GM18499 (cell line): ENCODE results near the gene CRISP3.
"Not testable (repeated sequence)": the region's sequence is repeated elsewhere in the genome, so short reads cannot be mapped to it uniquely, and the experiment has no call there.

Source experiments
- ATAC-seq: cut with Tn5 transposase; IDR thresholded peaks from one replicate; pipeline ENCODE4 v1.9.1; 2021; ENCODE audit warnings: moderate number of reproducible peaks; ENCODE audit not compliant: insufficient read depth, unreplicated experiment

Gene CRISP3

GRCh38 chr6:49744259-49744658 is at the start of gene CRISP3:
CRISP3 (minus strand) TSS chr6:49744388; CDS start chr6:49744367, 21 bp downstream.
- no peak for ATAC-seq

GRCh38 chr6:49790341-49790740 is 46.2 kb upstream of the CRISP3 start:
- no peak for ATAC-seq

- no peak for ATAC-seq
These were observed 43.0 kb upstream of the CRISP3 start, which contains the start of gene PGK2 for GRCh38 chr6:49787176-49787575. PGK2 (minus strand) TSS chr6:49787285; CDS start chr6:49787187, 98 bp downstream.

GRCh38 chr6:49784272-49784671 is 40.1 kb upstream of the CRISP3 start:
- no peak for ATAC-seq

- no peak for ATAC-seq
These were observed 38.5 kb upstream of the CRISP3 start for GRCh38 chr6:49782725-49783124.

- ATAC-seq, result no peak
These were observed 38.1 kb upstream of the CRISP3 start for GRCh38 chr6:49782293-49782692.

GRCh38 chr6:49776444-49776843 is 32.3 kb upstream of the CRISP3 start:
- ATAC-seq, result no peak

- no peak for ATAC-seq
These were observed 30.9 kb upstream of the CRISP3 start for GRCh38 chr6:49775043-49775442.

- no peak for ATAC-seq
These were observed 28.1 kb upstream of the CRISP3 start for GRCh38 chr6:49772285-49772684.

GRCh38 chr6:49766762-49767161 is 22.6 kb upstream of the CRISP3 start:
- no peak for ATAC-seq

- ATAC-seq, result no peak
These were observed 20.5 kb upstream of the CRISP3 start for GRCh38 chr6:49764571-49765236.

- ATAC-seq, result no peak
These were observed 759 bp downstream of the CRISP3 start for GRCh38 chr6:49743429-49743828.

- ATAC-seq, result no peak
These were observed 4.8 kb downstream of the CRISP3 start for GRCh38 chr6:49739423-49739822.

GRCh38 chr6:49736017-49736508 is 8.1 kb downstream of the CRISP3 start:
- ATAC-seq, result no peak

- no peak for ATAC-seq
These were observed 10.5 kb downstream of the CRISP3 start for GRCh38 chr6:49733680-49734079.

- ATAC-seq, result no peak
These were observed 11.4 kb downstream of the CRISP3 start for GRCh38 chr6:49732781-49733180.

GRCh38 chr6:49730251-49730650 is 13.9 kb downstream of the CRISP3 start:
- ATAC-seq, result no peak

- not testable (repeated sequence) for ATAC-seq
These were observed 20.3 kb downstream of the CRISP3 start for GRCh38 chr6:49723917-49724316.

- ATAC-seq, result no peak
These were observed 22.9 kb downstream of the CRISP3 start for GRCh38 chr6:49721297-49721696.

- no peak for ATAC-seq
These were observed 23.8 kb downstream of the CRISP3 start for GRCh38 chr6:49720372-49720771.

GRCh38 chr6:49713346-49713745 is 30.8 kb downstream of the CRISP3 start, which contains the start of gene CRISP2:
CRISP2 (minus strand) TSS chr6:49713543; CDS start chr6:49709196, 4,347 bp downstream.
- no peak for ATAC-seq

GRCh38 chr6:49698478-49698877 is 45.7 kb downstream of the CRISP3 start:
- ATAC-seq, result no peak
